Activated CD4-positive, alpha-beta T cell treated with anti-CD3 and anti-CD28 coated beads, Interleukin-2, amount 10 ng/mL, durations not matched to agents 24 days and 14 days (primary cell): Measurements from ENCODE around the gene VTN. TPM values are rescaled to one million over a fixed set of nuclear protein-coding genes. Genes with fewer than 3 reads are reported as not detected.
A peak's percentile ranks its signal among the peaks of the same experiment; 100 is the strongest.

ENCODE experiments used
- DNase-seq: peaks from one replicate; pipeline ENCODE4 v3.0.0; 2022
- H3K27ac Mint-ChIP-seq: one replicate; pipeline ENCODE4 v1.8.0; 2022; ENCODE audit warnings: mild to moderate bottlenecking, mixed read lengths
- H3K27me3 Mint-ChIP-seq: one replicate; pipeline ENCODE4 v1.8.0; 2022; ENCODE audit warnings: mixed read lengths
- H3K36me3 Mint-ChIP-seq: one replicate; pipeline ENCODE4 v1.8.0; 2022; ENCODE audit warnings: low read depth, mild to moderate bottlenecking, mixed read lengths
- H3K4me1 Mint-ChIP-seq: one replicate; pipeline ENCODE4 v1.8.0; 2021; ENCODE audit warnings: mixed read lengths
- H3K4me3 Mint-ChIP-seq: one replicate; pipeline ENCODE4 v1.8.0; 2022; ENCODE audit warnings: mild to moderate bottlenecking, moderate library complexity, mixed read lengths
- H3K9me3 Mint-ChIP-seq: one replicate; pipeline ENCODE4 v1.8.0; 2021; ENCODE audit warnings: mixed read lengths
- intact Hi-C: fragments of 100-400 bp; cut with micrococcal nuclease; formaldehyde crosslinking; loops from one replicate; pipeline ENCODE4 v1.15.1; 2023
- total RNA-seq: library from RNA; stranded (reverse); gene quantifications from 2 replicates; pipeline ENCODE4 v1.2.3, GENCODE V29; 2022

VTN gene
- total RNA-seq, 1 donor from 2014 or later, result 0.23 TPM

- no peaks in the 10 kb centered on the region for H3K9me3 Mint-ChIP-seq
- peaks cover 17% of the 10 kb centered on the region for H3K36me3 Mint-ChIP-seq
- peak overlapping the region; percentile 96 for H3K27ac Mint-ChIP-seq
- no peaks in the 10 kb centered on the region for H3K27me3 Mint-ChIP-seq
- H3K4me1 Mint-ChIP-seq, result peaks cover 34% of the 10 kb centered on the region
- H3K4me3 Mint-ChIP-seq, result peak overlapping the region; percentile 97
- intact Hi-C loops, result loop anchor here (1.0 kb wide), 4 partner anchors 17 to 295 kb away; partner anchors contain the start of genes POLDIP2, SARM1 and TMEM97
- DNase-seq, result peak; percentile 77
Measured at GRCh38 chr17:28335959-28336871, 33.9 kb downstream of the VTN start.

- H3K27ac Mint-ChIP-seq, result peak within 1 kb of the TSS; percentile 96
- intact Hi-C loops, result loop anchor here (1.0 kb wide), 4 partner anchors 16 to 294 kb away; partner anchors contain the start of genes POLDIP2, SARM1 and TMEM97
- peaks cover 34% of the 10 kb centered on the region for H3K4me1 Mint-ChIP-seq
- no peaks in the 10 kb centered on the region for H3K27me3 Mint-ChIP-seq
- H3K9me3 Mint-ChIP-seq, result no peaks in the 10 kb centered on the region
- peaks cover 14% of the 10 kb centered on the region for H3K36me3 Mint-ChIP-seq
- peak within 1 kb of the TSS; percentile 97 for H3K4me3 Mint-ChIP-seq
- peak; percentile 99 for DNase-seq
Measured at GRCh38 chr17:28335201-28335958, 34.7 kb downstream of the VTN start, which contains the start of the genes IFT20 and TNFAIP1. Gene IFT20, minus strand, starts transcription at chr17:28335472. Its CDS starts 3,487 bp downstream, at chr17:28331985. Gene TNFAIP1, plus strand, starts transcription at chr17:28335761. Its CDS starts 3,761 bp downstream, at chr17:28339522.

GRCh38 chr17:28334666-28335200, 35.4 kb downstream of the VTN start:
- Mint-ChIP-seq H3K27me3 (no peaks in the 10 kb centered on the region), H3K27ac (peak overlapping the region; percentile 96), H3K4me1 (peaks cover 34% of the 10 kb centered on the region), H3K36me3 (peaks cover 11% of the 10 kb centered on the region), H3K9me3 (no peaks in the 10 kb centered on the region), H3K4me3 (peak overlapping the region; percentile 97)
- DNase-seq, result no peak
- intact Hi-C loops, result loop anchor here (1.0 kb wide), 4 partner anchors 15 to 293 kb away; partner anchors contain the start of genes POLDIP2, SARM1 and TMEM97

GRCh38 chr17:28334171-28334570, 35.9 kb downstream of the VTN start:
- H3K4me3 Mint-ChIP-seq, result peak overlapping the region; percentile 97
- no peak for DNase-seq
- H3K36me3 Mint-ChIP-seq, result peaks cover 9% of the 10 kb centered on the region
- peak overlapping the region; percentile 96 for H3K27ac Mint-ChIP-seq
- no peaks in the 10 kb centered on the region for H3K9me3 Mint-ChIP-seq
- intact Hi-C loops, result no loop called here
- no peaks in the 10 kb centered on the region for H3K27me3 Mint-ChIP-seq
- peaks cover 34% of the 10 kb centered on the region for H3K4me1 Mint-ChIP-seq

GRCh38 chr17:28333083-28333746, 36.9 kb downstream of the VTN start:
- no peak overlapping the region for H3K27ac Mint-ChIP-seq
- peaks cover 30% of the 10 kb centered on the region for H3K4me1 Mint-ChIP-seq
- H3K36me3 Mint-ChIP-seq, result peaks cover 14% of the 10 kb centered on the region
- no peaks in the 10 kb centered on the region for H3K9me3 Mint-ChIP-seq
- peak overlapping the region; percentile 97 for H3K4me3 Mint-ChIP-seq
- intact Hi-C loops, result no loop called here
- H3K27me3 Mint-ChIP-seq, result no peaks in the 10 kb centered on the region
- DNase-seq, result no peak

- Mint-ChIP-seq H3K27ac (no peak overlapping the region), H3K27me3 (no peaks in the 10 kb centered on the region), H3K9me3 (no peaks in the 10 kb centered on the region), H3K36me3 (peaks cover 24% of the 10 kb centered on the region), H3K4me3 (no peak overlapping the region), H3K4me1 (peaks cover 31% of the 10 kb centered on the region)
- no peak for DNase-seq
- intact Hi-C loops, result no loop called here
Measured at GRCh38 chr17:28331891-28332420, 38.2 kb downstream of the VTN start.

- peaks cover 33% of the 10 kb centered on the region for H3K36me3 Mint-ChIP-seq
- H3K4me3 Mint-ChIP-seq, result no peak overlapping the region
- no peak overlapping the region for H3K27ac Mint-ChIP-seq
- intact Hi-C loops, result no loop called here
- H3K4me1 Mint-ChIP-seq, result peaks cover 26% of the 10 kb centered on the region
- H3K27me3 Mint-ChIP-seq, result no peaks in the 10 kb centered on the region
- no peaks in the 10 kb centered on the region for H3K9me3 Mint-ChIP-seq
- DNase-seq, result no peak
Measured at GRCh38 chr17:28330671-28331070, 39.4 kb downstream of the VTN start.

GRCh38 chr17:28328325-28328724, 41.8 kb downstream of the VTN start:
- no peak overlapping the region for H3K4me3 Mint-ChIP-seq
- no peak for DNase-seq
- peaks cover 33% of the 10 kb centered on the region for H3K36me3 Mint-ChIP-seq
- intact Hi-C loops, result no loop called here
- no peaks in the 10 kb centered on the region for H3K27me3 Mint-ChIP-seq
- no peaks in the 10 kb centered on the region for H3K9me3 Mint-ChIP-seq
- H3K4me1 Mint-ChIP-seq, result peaks cover 19% of the 10 kb centered on the region
- no peak overlapping the region for H3K27ac Mint-ChIP-seq

- no peak overlapping the region for H3K4me3 Mint-ChIP-seq
- no peak overlapping the region for H3K27ac Mint-ChIP-seq
- DNase-seq, result no peak
- peaks cover 20% of the 10 kb centered on the region for H3K4me1 Mint-ChIP-seq
- no peaks in the 10 kb centered on the region for H3K27me3 Mint-ChIP-seq
- peaks cover 35% of the 10 kb centered on the region for H3K36me3 Mint-ChIP-seq
- intact Hi-C loops, result loop anchor here (1.0 kb wide), 1 partner anchor 8 kb away; the partner anchor contains the start of gene TMEM97
- no peaks in the 10 kb centered on the region for H3K9me3 Mint-ChIP-seq
Measured at GRCh38 chr17:28327709-28328108, 42.4 kb downstream of the VTN start.

- intact Hi-C loops, result loop anchor here (1.0 kb wide), 1 partner anchor 8 kb away; the partner anchor contains the start of gene TMEM97
- Mint-ChIP-seq H3K4me1 (peaks cover 22% of the 10 kb centered on the region), H3K9me3 (no peaks in the 10 kb centered on the region), H3K36me3 (peaks cover 39% of the 10 kb centered on the region), H3K27me3 (no peaks in the 10 kb centered on the region), H3K27ac (no peak overlapping the region), H3K4me3 (no peak overlapping the region)
- no peak for DNase-seq
Measured at GRCh38 chr17:28327031-28327607, 43.0 kb downstream of the VTN start.

- H3K4me3 Mint-ChIP-seq, result no peak overlapping the region
- DNase-seq, result no peak
- H3K27me3 Mint-ChIP-seq, result no peaks in the 10 kb centered on the region
Measured at GRCh38 chr17:28326114-28326513, 44.0 kb downstream of the VTN start.

GRCh38 chr17:28325211-28325610, 44.9 kb downstream of the VTN start:
- intact Hi-C loops, result no loop called here
- no peaks in the 10 kb centered on the region for H3K27me3 Mint-ChIP-seq

More at GRCh38 chr17:28326114-28326513, 44.0 kb downstream of the VTN start:
- Mint-ChIP-seq H3K9me3 (no peaks in the 10 kb centered on the region), H3K27ac (peak overlapping the region; percentile 29), H3K4me1 (peaks cover 30% of the 10 kb centered on the region), H3K36me3 (peaks cover 39% of the 10 kb centered on the region)
- intact Hi-C loops, result no loop called here

More at GRCh38 chr17:28325211-28325610, 44.9 kb downstream of the VTN start:
- H3K27ac Mint-ChIP-seq, result no peak overlapping the region
- H3K9me3 Mint-ChIP-seq, result no peaks in the 10 kb centered on the region
- peaks cover 42% of the 10 kb centered on the region for H3K36me3 Mint-ChIP-seq
- no peak for DNase-seq
- H3K4me3 Mint-ChIP-seq, result no peak overlapping the region
- H3K4me1 Mint-ChIP-seq, result peaks cover 37% of the 10 kb centered on the region
